ENCODE data around the gene KPNA1.
A peak's percentile ranks its signal among the peaks of the same experiment; 100 is the strongest.
"Not testable (repeated sequence)": the region's sequence is repeated elsewhere in the genome, so short reads cannot be mapped to it uniquely, and the experiment has no call there.

Gene KPNA1

DNA sequence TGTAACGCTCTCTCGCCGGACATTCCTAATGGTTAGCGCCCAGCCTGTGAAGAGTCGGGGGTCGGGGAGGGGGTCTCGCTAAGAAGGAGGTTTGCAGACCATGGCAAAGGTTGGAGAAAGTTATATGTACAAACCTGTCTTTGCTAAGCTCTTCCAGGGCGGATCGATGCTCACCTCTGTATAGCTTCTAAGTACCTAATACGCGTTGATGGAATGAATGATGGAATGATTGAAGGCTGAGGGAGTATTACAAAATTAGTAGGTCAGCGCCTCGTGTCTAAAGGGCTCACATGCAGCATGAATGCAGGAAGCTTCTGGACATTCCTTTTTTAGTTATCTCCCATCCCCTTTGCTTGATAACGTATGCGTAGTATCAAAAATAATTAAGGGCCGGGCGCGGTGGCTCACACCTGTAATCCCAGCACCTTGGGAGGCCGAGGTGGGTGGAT lies 305 bp upstream of the KPNA1 start:
- TF ChIP-seq, protein P1, sequence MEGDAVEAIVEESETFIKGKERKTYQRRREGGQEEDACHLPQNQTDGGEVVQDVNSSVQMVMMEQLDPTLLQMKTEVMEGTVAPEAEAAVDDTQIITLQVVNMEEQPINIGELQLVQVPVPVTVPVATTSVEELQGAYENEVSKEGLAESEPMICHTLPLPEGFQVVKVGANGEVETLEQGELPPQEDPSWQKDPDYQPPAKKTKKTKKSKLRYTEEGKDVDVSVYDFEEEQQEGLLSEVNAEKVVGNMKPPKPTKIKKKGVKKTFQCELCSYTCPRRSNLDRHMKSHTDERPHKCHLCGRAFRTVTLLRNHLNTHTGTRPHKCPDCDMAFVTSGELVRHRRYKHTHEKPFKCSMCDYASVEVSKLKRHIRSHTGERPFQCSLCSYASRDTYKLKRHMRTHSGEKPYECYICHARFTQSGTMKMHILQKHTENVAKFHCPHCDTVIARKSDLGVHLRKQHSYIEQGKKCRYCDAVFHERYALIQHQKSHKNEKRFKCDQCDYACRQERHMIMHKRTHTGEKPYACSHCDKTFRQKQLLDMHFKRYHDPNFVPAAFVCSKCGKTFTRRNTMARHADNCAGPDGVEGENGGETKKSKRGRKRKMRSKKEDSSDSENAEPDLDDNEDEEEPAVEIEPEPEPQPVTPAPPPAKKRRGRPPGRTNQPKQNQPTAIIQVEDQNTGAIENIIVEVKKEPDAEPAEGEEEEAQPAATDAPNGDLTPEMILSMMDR (IDR thresholded peaks at IDR 0.05; ENCODE audit: poor library complexity, severe bottlenecking), result no peak
- H3K9me3 ChIP-seq (ENCODE audit: severe bottlenecking), result no peaks in the 10 kb centered on the region
- DNase-seq (ENCODE audit: low spot score) (no peak), ATAC-seq (ENCODE audit: low read depth) (no peak; the same call in 2 of the 3 replicates)
- H3K27ac ChIP-seq (ENCODE audit: poor library complexity, severe bottlenecking), result peak overlapping the region; percentile 88
- peaks cover 10% of the 10 kb centered on the region for H3K36me3 ChIP-seq (ENCODE audit: low read depth)
- no peaks in the 10 kb centered on the region for H3K27me3 ChIP-seq (ENCODE audit: insufficient read depth, poor library complexity, severe bottlenecking)
- peak overlapping the region; percentile 100 for H3K4me3 ChIP-seq (ENCODE audit: severe bottlenecking)
- H3K4me1 ChIP-seq (ENCODE audit: insufficient read depth, poor library complexity, severe bottlenecking), result peaks cover 16% of the 10 kb centered on the region

DNA sequence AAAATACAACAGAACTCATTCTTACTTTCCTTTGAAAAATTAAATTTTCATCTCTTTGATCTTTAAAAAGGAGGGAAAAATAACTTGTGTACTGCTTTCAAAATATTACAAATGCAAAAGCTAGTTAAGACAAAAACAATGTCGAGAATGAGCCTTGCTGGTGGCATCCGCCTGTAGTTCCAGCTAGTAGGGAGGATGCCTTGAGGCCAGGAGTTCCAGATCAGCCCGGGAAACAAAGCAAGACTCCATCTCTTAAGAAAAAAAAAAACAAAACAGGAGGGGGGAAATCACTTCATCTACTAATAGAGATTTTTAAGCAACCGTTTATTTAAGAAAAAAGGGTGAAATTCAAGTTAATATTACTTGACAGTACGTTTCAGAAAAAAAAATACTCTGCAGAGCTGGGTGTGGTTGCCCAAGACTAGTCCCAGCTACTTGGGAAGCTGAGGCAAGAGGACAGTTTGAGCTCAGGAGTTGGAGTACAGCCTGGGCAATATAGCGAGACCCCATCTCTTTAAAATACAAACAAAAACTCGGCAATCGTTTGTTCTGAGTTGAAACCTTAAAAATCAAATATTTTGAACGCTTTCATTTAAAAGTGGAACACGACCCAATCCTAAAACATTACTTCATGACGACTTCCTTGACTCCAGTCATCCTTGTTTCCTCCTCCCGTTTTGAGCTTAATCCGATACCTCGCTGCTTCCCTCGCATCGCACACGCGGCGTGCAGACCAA lies 1.2 kb downstream of the KPNA1 start:
- H3K27ac ChIP-seq (ENCODE audit: poor library complexity, severe bottlenecking), result peak overlapping the region; percentile 88
- peaks cover 16% of the 10 kb centered on the region for H3K36me3 ChIP-seq (ENCODE audit: low read depth)
- peaks cover 16% of the 10 kb centered on the region for H3K4me1 ChIP-seq (ENCODE audit: insufficient read depth, poor library complexity, severe bottlenecking)
- TF ChIP-seq, protein P1 (IDR thresholded peaks at IDR 0.05; ENCODE audit: poor library complexity, severe bottlenecking), result no peak
- H3K4me3 ChIP-seq (ENCODE audit: severe bottlenecking), result peak overlapping the region; percentile 100
- H3K27me3 ChIP-seq (ENCODE audit: insufficient read depth, poor library complexity, severe bottlenecking), result no peaks in the 10 kb centered on the region
- no peaks in the 10 kb centered on the region for H3K9me3 ChIP-seq (ENCODE audit: severe bottlenecking)
- DNase-seq (ENCODE audit: low spot score) (no peak), ATAC-seq (ENCODE audit: low read depth) (no peak)

DNA sequence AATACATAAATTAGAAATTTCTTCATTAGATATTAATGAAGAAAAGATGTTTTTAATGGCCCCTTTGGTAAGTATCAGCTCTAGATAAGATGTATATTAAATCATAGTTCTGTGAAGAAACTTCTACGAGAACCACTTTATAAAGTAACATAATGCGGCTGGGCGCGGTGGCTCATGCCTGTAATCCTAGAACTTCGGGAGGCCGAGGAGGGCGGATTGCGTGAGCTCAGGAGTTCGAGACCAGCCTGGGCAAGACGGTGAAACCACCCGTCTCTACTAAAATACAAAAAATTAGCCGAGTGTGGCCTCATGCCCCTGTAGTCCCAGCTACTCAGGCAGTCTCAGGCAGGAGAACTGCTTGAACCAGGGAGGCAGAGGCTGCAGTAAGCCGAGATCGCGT lies 2.5 kb downstream of the KPNA1 start:
- H3K4me1 ChIP-seq (ENCODE audit: insufficient read depth, poor library complexity, severe bottlenecking), result peaks cover 16% of the 10 kb centered on the region
- TF ChIP-seq, protein P1 (IDR thresholded peaks at IDR 0.05; ENCODE audit: poor library complexity, severe bottlenecking), result no peak
- H3K4me3 ChIP-seq (ENCODE audit: severe bottlenecking), result no peak overlapping the region
- H3K27me3 ChIP-seq (ENCODE audit: insufficient read depth, poor library complexity, severe bottlenecking), result no peaks in the 10 kb centered on the region
- DNase-seq (ENCODE audit: low spot score) (no peak), ATAC-seq (ENCODE audit: low read depth) (no peak)
- peaks cover 16% of the 10 kb centered on the region for H3K36me3 ChIP-seq (ENCODE audit: low read depth)
- H3K9me3 ChIP-seq (ENCODE audit: severe bottlenecking), result no peaks in the 10 kb centered on the region
- no peak overlapping the region for H3K27ac ChIP-seq (ENCODE audit: poor library complexity, severe bottlenecking)

DNA sequence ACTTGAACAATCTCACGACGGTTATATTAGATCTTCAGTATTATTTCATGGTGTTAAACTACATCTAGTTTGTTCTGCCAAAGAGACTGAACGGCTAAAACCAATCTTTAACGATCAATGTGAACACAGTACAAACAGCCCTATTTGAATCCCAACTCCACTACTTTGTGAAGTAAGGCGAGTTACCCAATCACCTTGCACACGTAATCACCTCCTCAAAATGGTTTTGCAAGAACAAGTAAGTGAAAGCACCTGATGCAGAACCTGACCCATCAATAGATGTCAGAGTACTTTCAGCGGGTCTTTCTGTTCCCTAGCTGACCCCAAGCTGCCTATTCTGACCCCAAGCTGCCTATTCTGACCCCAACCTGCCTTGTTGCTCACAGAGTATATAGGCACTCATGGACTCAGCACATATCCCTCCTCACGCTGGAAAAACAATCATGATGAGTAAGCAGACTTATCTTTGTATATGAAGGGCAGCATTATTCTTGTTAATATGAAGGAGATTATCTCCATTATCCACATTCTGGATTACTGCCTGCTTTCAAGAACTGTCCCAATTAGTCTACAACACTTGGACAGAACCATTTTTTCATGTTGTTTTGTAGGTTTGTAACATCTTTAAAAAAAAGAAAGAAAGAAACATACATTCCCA lies 3.7 kb downstream of the KPNA1 start:
- no peak overlapping the region for H3K4me3 ChIP-seq (ENCODE audit: severe bottlenecking)
- H3K4me1 ChIP-seq (ENCODE audit: insufficient read depth, poor library complexity, severe bottlenecking), result peaks cover 21% of the 10 kb centered on the region
- TF ChIP-seq, protein P1 (IDR thresholded peaks at IDR 0.05; ENCODE audit: poor library complexity, severe bottlenecking), result no peak
- H3K9me3 ChIP-seq (ENCODE audit: severe bottlenecking), result no peaks in the 10 kb centered on the region
- no peak overlapping the region for H3K27ac ChIP-seq (ENCODE audit: poor library complexity, severe bottlenecking)
- ATAC-seq (ENCODE audit: low read depth), result no peak
- H3K27me3 ChIP-seq (ENCODE audit: insufficient read depth, poor library complexity, severe bottlenecking), result no peaks in the 10 kb centered on the region
- peaks cover 24% of the 10 kb centered on the region for H3K36me3 ChIP-seq (ENCODE audit: low read depth)
- DNase-seq (ENCODE audit: low spot score), result no peak

DNA sequence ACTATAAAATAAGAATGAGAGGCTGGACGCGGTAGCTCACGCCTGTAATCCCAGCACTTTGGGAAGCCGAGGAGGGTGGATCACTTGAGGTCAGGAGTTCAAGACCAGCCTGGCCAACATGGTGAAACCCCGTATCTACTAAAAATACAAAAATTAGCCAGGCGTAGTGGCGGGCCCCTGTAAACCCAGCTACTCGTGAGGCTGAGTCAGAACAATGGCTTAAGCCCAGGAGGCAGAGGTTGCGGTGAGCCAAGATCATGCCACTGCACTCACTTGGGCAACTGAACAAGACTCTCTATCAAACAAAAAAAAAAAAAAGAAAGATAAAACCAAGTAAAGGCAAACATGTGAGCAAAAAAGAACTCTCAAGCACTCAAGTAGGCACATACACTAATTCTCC lies 5.8 kb downstream of the KPNA1 start:
- not testable (repeated sequence) for H3K9me3 ChIP-seq (ENCODE audit: severe bottlenecking); DNase-seq (ENCODE audit: low spot score); ATAC-seq (ENCODE audit: low read depth); H3K27ac ChIP-seq (ENCODE audit: poor library complexity, severe bottlenecking); H3K4me3 ChIP-seq (ENCODE audit: severe bottlenecking); H3K27me3 ChIP-seq (ENCODE audit: insufficient read depth, poor library complexity, severe bottlenecking)
- Histone ChIP-seq H3K36me3 (ENCODE audit: low read depth) (peaks cover 28% of the 10 kb centered on the region), H3K4me1 (ENCODE audit: insufficient read depth, poor library complexity, severe bottlenecking) (peaks cover 21% of the 10 kb centered on the region)

Data from RWPE2 (cell line).